Stimulated activated effector memory CD8-positive, alpha-beta T cell treated with anti-CD3 and anti-CD28 coated beads, Interleukin-12 subunit alpha, Interleukin-12 subunit beta, amount 100 ng/mL, for 72 hours (primary cell): ENCODE results near the gene TMEM184A.
"Not testable (repeated sequence)": the region's sequence is repeated elsewhere in the genome, so short reads cannot be mapped to it uniquely, and the experiment has no call there.

ENCODE experiments used
- ATAC-seq: fragments of 150-1000 bp; cut with Tn5 transposase; 2 replicates; pipeline ENCODE4 v1.10.0; 2021
- DNase-seq, 2 donors: peaks; one replicate each; pipeline ENCODE4 v3.0.0; 2021 to 2022; ENCODE audit warnings: low spot score in 2 of 2
- H3K27ac Mint-ChIP-seq: one replicate; pipeline ENCODE4 v1.8.0; 2022; ENCODE audit warnings: mild to moderate bottlenecking, mixed read lengths
- H3K36me3 Mint-ChIP-seq: one replicate; pipeline ENCODE4 v1.8.0; 2022; ENCODE audit warnings: mild to moderate bottlenecking, mixed read lengths
- H3K4me1 Mint-ChIP-seq: one replicate; pipeline ENCODE4 v1.8.0; 2022; ENCODE audit warnings: mixed read lengths
- H3K4me3 Mint-ChIP-seq: one replicate; pipeline ENCODE4 v1.8.0; 2022; ENCODE audit warnings: mild to moderate bottlenecking, mixed read lengths
- H3K9me3 Mint-ChIP-seq: one replicate; pipeline ENCODE4 v1.8.0; 2022; ENCODE audit warnings: mixed read lengths

Gene TMEM184A

GRCh38 chr7:1520539-1521234 is 35.3 kb downstream of the TMEM184A start:
- no peak for ATAC-seq
- H3K4me3 Mint-ChIP-seq: no peak overlapping the region
- H3K9me3 Mint-ChIP-seq: no peaks in the 10 kb centered on the region
- no peaks in the 10 kb centered on the region for H3K36me3 Mint-ChIP-seq
- H3K4me1 Mint-ChIP-seq: no peaks in the 10 kb centered on the region
- DNase-seq: no peak
- H3K27ac Mint-ChIP-seq: no peak overlapping the region

- H3K27ac Mint-ChIP-seq, DNase-seq, H3K4me3 Mint-ChIP-seq, H3K9me3 Mint-ChIP-seq, H3K36me3 Mint-ChIP-seq, ATAC-seq, H3K4me1 Mint-ChIP-seq: not testable (repeated sequence)
These were observed 36.6 kb downstream of the TMEM184A start for GRCh38 chr7:1519322-1519922.

GRCh38 chr7:1516586-1517251 is 39.3 kb downstream of the TMEM184A start:
- ATAC-seq (no peak), DNase-seq (no peak)
- no peak overlapping the region for H3K4me3 Mint-ChIP-seq
- no peak overlapping the region for H3K27ac Mint-ChIP-seq
- H3K4me1 Mint-ChIP-seq: peaks cover 5% of the 10 kb centered on the region
- H3K9me3 Mint-ChIP-seq: no peaks in the 10 kb centered on the region
- H3K36me3 Mint-ChIP-seq: no peaks in the 10 kb centered on the region

DNA sequence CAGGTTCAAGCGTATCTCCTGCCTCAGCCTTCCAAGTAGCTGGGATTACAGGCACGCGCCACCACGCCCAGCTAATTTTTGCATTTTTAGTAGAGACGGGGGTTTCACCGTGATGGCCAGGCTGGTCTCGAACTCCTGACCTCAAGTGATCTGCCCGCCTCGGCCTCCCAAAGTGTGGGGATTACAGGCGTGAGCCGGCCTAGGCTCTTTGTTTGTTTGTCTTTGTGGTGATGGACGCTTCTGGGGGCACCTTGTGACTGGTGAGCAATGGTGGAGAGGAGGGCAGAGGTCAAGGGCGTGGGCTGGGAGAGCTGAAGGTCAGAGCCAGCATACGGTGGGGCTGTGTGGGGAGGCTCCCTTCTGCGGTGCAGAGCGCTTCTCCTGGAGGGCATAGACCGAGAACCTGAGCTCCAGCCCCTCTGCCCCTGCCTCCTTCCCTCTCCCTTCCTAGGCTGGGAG is 40.5 kb downstream of the TMEM184A start:
- not testable (repeated sequence) for ATAC-seq, H3K4me1 Mint-ChIP-seq, H3K9me3 Mint-ChIP-seq, H3K36me3 Mint-ChIP-seq, H3K27ac Mint-ChIP-seq, DNase-seq, H3K4me3 Mint-ChIP-seq

DNA sequence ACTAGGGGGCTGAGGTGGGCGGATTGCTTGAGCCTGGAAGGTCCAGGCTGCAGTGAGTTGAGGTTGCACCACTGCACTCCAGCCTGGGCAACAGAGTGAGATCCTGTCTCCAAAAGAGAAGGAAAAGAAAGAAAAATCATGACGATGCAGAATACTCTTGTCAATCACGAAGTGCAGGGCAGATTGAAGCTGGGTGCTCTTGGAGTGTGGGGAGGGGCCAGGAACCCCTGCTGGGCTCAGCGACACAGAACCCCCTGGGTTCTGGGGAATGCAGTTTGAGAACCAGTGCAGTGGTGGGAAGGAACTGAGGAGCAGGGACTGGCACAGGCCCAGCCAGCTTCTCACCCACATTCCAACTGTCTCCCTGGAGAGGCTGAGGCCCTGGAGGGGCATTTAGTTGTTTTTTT is 41.0 kb downstream of the TMEM184A start:
- H3K9me3 Mint-ChIP-seq: no peaks in the 10 kb centered on the region
- no peak for ATAC-seq
- H3K36me3 Mint-ChIP-seq: no peaks in the 10 kb centered on the region

GRCh38 chr7:1514407-1514806 is 41.6 kb downstream of the TMEM184A start:
- H3K27ac Mint-ChIP-seq: no peak overlapping the region
- H3K9me3 Mint-ChIP-seq: no peaks in the 10 kb centered on the region
- ATAC-seq (no peak), DNase-seq (no peak)
- no peaks in the 10 kb centered on the region for H3K36me3 Mint-ChIP-seq
- no peak overlapping the region for H3K4me3 Mint-ChIP-seq
- peaks cover 5% of the 10 kb centered on the region for H3K4me1 Mint-ChIP-seq

More for the DNA sequence above, 41.0 kb downstream of the TMEM184A start:
- H3K4me1 Mint-ChIP-seq: peaks cover 5% of the 10 kb centered on the region
- no peak overlapping the region for H3K27ac Mint-ChIP-seq
- DNase-seq: no peak
- H3K4me3 Mint-ChIP-seq: no peak overlapping the region

GRCh38 chr7:1513657-1514095 is 42.3 kb downstream of the TMEM184A start:
- H3K27ac Mint-ChIP-seq: no peak overlapping the region
- H3K36me3 Mint-ChIP-seq: no peaks in the 10 kb centered on the region
- no peaks in the 10 kb centered on the region for H3K9me3 Mint-ChIP-seq
- ATAC-seq: no peak
- H3K4me1 Mint-ChIP-seq: peaks cover 5% of the 10 kb centered on the region
- DNase-seq: no peak
- H3K4me3 Mint-ChIP-seq: no peak overlapping the region

GRCh38 chr7:1512781-1513656 is 43.0 kb downstream of the TMEM184A start:
- Mint-ChIP-seq H3K4me3 (no peak overlapping the region), H3K9me3 (no peaks in the 10 kb centered on the region)
- no peak for DNase-seq

DNA sequence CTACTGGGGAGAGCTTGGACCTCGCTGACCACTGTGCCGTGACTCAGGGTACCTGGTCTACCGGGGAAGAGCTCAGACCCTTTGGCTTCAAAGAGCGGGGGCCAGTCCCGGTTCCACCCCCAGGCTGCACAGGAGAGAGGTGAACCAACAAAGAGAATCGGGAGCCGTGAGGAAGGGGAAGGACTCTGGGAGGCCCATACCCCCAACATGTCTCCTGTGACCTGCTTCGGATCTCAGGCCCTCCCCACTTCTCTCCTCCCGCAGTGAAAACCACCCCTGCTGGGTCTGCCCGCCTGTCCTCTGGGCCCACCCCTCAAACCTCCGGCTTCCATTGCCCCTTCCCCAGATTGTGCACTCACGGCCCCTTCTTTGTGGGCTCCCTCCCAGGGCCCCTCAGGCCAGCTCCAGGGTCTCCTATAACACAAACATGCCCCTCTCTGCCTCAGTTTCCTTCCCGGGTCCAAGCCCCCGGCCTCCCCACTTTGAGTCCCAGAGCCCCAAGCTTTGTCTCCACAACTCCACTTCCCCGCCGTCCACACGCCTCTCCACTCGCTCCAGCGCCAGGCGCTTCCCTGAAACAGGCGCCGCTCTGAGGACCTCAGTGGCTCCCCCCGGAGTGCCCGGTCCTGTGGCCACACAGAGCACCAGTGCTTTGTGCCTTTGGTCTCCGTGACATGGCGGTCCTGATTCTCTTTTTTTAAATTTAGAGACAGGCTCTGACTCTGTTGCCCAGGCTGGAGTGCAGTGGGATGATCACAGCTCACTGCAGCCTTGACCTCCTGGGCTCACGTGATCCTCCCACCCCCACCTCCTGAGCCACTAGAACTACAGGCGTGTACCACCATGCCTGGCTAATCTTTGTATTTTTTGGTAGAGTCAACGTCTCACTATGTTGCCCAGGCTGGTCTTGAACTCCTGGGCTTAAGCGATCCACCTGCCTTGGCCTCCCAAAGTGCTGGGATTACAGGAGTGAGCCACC is 44.3 kb downstream of the TMEM184A start:
- no peaks in the 10 kb centered on the region for H3K36me3 Mint-ChIP-seq
- no peak overlapping the region for H3K4me3 Mint-ChIP-seq
- no peaks in the 10 kb centered on the region for H3K9me3 Mint-ChIP-seq
- DNase-seq (no peak), ATAC-seq (no peak)
- peak overlapping the region; percentile 34 for H3K27ac Mint-ChIP-seq
- peaks cover 8% of the 10 kb centered on the region for H3K4me1 Mint-ChIP-seq

More at GRCh38 chr7:1512781-1513656, 43.0 kb downstream of the TMEM184A start:
- ATAC-seq: peak; percentile 65
- H3K4me1 Mint-ChIP-seq: peaks cover 5% of the 10 kb centered on the region
- H3K36me3 Mint-ChIP-seq: no peaks in the 10 kb centered on the region
- H3K27ac Mint-ChIP-seq: peak overlapping the region; percentile 34

DNA sequence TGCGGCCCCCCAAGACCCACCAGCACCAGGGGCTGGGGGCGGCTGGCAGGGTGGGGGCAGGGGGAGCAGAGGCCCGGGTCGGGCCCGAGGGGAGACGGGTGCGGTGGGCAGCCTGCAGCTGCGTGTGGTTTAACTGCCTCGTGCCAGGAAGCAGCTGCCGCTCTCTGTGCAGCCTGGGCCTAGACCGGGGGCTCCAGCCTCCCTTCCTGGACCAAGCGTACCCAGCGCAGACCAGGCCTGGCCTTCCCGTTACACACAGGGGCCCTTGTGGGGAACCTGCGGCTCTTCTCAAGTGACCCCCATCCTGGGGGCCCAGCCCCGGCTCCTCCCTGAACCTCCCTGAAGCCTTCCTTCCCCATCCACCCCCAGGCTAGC is 45.2 kb downstream of the TMEM184A start:
- Mint-ChIP-seq H3K27ac (no peak overlapping the region), H3K9me3 (no peaks in the 10 kb centered on the region), H3K4me3 (no peak overlapping the region), H3K4me1 (peaks cover 12% of the 10 kb centered on the region), H3K36me3 (no peaks in the 10 kb centered on the region)
- DNase-seq (no peak), ATAC-seq (no peak)

GRCh38 chr7:1509226-1509625 is 46.8 kb downstream of the TMEM184A start:
- H3K36me3 Mint-ChIP-seq: no peaks in the 10 kb centered on the region
- H3K27ac Mint-ChIP-seq: no peak overlapping the region
- peaks cover 12% of the 10 kb centered on the region for H3K4me1 Mint-ChIP-seq
- ATAC-seq (no peak), DNase-seq (no peak)
- H3K4me3 Mint-ChIP-seq: no peak overlapping the region
- no peaks in the 10 kb centered on the region for H3K9me3 Mint-ChIP-seq

- H3K4me3 Mint-ChIP-seq: no peak overlapping the region
- no peak for DNase-seq
- H3K27ac Mint-ChIP-seq: peak overlapping the region; percentile 50
- H3K36me3 Mint-ChIP-seq: peaks cover 4% of the 10 kb centered on the region
- no peaks in the 10 kb centered on the region for H3K9me3 Mint-ChIP-seq
- no peak for ATAC-seq
- peaks cover 14% of the 10 kb centered on the region for H3K4me1 Mint-ChIP-seq
These were observed 47.7 kb downstream of the TMEM184A start for GRCh38 chr7:1508277-1508758.

DNA sequence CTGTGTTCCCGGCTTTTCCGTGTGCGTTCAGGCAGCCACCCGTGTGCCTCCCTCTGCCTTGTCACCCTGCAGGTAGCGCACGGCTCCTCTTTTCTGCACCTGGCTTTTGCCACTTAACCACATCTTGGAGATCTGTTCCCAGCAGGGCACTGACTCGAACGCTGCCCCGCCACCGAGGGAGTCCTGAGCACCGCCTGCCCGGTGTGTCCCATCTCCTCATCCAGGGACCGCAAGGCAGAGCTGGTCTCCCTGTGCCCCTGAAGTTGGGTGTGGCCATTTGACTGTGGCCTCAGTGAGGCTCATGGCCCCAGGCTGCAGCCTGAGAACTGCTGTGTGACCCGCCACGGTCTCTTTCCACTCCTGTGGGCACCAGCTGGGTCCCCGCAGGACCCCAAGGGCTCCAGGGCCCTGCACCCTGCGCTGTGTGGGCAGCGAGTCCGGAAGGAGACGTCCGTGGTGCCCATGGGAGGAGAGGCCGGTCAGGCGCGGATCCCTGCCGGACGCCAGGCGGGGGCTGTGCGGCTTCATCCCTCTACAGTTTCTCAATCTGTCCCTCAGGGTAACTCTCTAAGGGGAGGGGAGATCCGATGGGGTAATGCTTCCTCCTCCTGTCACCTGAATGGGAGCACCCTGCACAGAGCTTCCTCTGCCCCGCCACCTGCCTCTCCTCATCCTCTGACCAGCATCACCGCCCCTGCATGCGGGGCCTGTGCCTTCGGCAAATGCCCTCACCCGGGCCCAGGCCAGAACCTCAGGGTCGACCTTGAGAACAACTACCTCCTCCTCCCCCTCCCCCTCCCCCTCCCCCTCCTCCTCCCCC is 50.1 kb downstream of the TMEM184A start:
- H3K4me3 Mint-ChIP-seq: peak overlapping the region; percentile 80
- H3K4me1 Mint-ChIP-seq: peaks cover 28% of the 10 kb centered on the region
- ATAC-seq (no peak), DNase-seq (no peak)
- H3K9me3 Mint-ChIP-seq: no peaks in the 10 kb centered on the region
- H3K27ac Mint-ChIP-seq: no peak overlapping the region
- peaks cover 26% of the 10 kb centered on the region for H3K36me3 Mint-ChIP-seq
